ENCODE measurements around the gene MAT2A.
"Not testable (repeated sequence)": the region's sequence is repeated elsewhere in the genome, so short reads cannot be mapped to it uniquely, and the experiment has no call there.

MAT2A gene

GRCh38 chr2:85541753-85542457 is 2.9 kb downstream of the MAT2A start:
- no peak for TF ChIP-seq CTCF (IDR thresholded peaks at IDR 0.05; ENCODE audit: low read depth, low read length)
- no peak for DNase-seq (ENCODE audit: extremely low read depth, low read depth)

DNA sequence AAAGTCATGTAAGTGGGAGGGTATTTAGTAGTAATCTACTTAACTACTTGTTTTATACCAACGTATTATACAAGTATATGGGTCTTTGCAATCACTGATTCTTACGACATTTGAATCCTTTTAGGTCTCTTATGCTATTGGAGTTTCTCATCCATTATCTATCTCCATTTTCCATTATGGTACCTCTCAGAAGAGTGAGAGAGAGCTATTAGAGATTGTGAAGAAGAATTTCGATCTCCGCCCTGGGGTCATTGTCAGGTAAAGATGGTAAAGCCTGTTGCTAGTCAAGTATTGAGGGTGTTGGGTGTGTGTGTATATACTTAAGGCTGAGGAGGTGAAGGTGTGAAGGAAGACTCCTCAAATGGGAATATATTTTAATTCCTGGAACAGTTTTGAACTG is 3.8 kb downstream of the MAT2A start:
- TF ChIP-seq CTCF (IDR thresholded peaks at IDR 0.05; ENCODE audit: low read depth, low read length), result no peak
- DNase-seq (ENCODE audit: extremely low read depth, low read depth), result no peak

GRCh38 chr2:85544254-85544691 is 5.3 kb downstream of the MAT2A start:
- not testable (repeated sequence) for DNase-seq (ENCODE audit: extremely low read depth, low read depth)

- not testable (repeated sequence) for DNase-seq (ENCODE audit: extremely low read depth, low read depth)
Measured at GRCh38 chr2:85544915-85545779, 6.2 kb downstream of the MAT2A start.

DNA sequence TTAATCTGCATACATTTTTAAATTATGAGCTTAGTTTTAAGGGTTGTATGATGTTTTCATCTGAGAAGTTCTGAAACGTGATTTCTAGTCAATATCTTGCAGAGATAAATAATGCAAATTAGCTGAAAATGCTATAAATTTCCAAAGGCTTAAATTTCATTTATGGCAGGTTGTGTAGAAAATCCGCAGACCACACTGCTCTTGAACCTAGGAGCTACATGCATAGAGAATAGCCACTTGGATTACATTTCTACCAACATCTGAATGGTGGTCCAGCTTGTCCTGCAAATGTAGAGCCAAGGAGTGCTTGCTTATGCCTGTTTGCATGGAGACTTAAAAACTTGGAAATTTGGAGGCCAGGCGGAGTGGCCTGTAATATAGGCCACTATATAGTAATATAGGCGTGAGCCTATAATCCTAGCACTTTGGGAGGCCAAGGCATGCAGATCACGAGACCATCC is 6.8 kb downstream of the MAT2A start:
- DNase-seq (ENCODE audit: extremely low read depth, low read depth), result no peak
- no peak for TF ChIP-seq CTCF (IDR thresholded peaks at IDR 0.05; ENCODE audit: low read depth, low read length)

DNA sequence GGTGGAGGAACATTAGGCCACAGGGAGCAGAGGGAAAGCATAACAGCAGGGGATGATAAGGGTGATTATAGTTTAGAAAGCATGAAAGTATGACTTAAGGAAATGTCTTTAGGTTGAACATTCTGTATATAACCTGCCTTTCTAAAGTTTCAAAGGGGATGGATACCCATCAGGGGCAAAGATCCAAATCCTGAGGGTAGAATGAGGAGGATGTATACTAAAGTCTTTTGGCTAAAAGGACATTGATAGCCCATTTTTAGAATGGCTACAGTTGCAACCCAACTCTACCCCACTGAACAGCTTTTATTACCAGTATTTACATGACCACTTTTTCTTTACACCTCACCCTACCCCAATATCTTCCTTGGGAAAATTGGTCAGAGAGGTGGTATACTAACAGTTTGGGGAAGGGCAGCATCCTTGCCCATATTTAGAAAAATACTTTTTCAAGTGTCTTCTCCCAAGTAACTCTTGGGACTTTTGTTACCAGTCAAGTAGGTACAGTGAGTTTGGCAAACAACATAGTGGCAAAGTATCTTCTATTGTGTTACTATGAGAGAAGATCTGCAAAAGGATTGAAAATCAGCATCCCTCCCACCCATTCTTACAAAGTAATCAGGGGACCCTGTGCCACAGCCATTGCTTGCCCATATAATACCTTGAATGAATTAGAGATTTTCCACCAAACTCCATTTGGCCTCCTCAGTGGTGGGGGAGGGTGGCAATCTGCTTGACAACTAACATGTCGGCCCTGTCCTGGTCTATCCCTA is 8.3 kb downstream of the MAT2A start:
- no peak for TF ChIP-seq CTCF (IDR thresholded peaks at IDR 0.05; ENCODE audit: low read depth, low read length)
- DNase-seq (ENCODE audit: extremely low read depth, low read depth), result no peak

GRCh38 chr2:85547859-85548607 is 9.1 kb downstream of the MAT2A start:
- TF ChIP-seq CTCF (IDR thresholded peaks at IDR 0.05; ENCODE audit: low read depth, low read length), result no peak
- DNase-seq (ENCODE audit: extremely low read depth, low read depth), result no peak
